ENCODE measurements around the gene PHACTR3. TPM values are rescaled to one million over a fixed set of nuclear protein-coding genes. Genes with fewer than 3 reads are reported as not detected.

Gene PHACTR3
- polyA plus RNA-seq, 1 donor (not counting 4 experiments of a cell fraction or from before 2014, with no cell fraction given): 2.6 TPM

DNA sequence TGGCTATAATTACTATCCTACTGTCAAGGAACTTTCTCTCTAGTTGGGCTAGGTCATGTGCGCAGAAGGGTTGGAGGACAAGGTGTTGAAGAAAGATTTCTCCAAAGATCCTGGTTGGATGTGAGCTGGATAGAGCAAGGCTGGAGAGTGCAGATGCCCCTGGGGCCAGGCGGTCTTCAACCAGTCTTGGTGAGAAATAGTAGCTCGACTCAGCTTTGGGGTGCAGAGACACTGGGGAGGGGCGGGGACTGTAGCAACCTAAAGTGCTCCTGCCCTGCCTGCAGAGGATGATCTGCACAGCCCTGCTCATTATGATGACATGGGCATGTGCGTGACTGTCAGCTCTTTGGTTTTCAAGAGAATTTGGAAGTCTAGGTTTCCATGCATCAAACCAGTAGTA, 35.9 kb downstream of the PHACTR3 start:
- Histone ChIP-seq H3K4me2 (ENCODE audit: control insufficient read depth, extremely low read depth, insufficient read depth, low read depth, low read length) (no peak overlapping the region), H3K79me2 (ENCODE audit: control insufficient read depth, insufficient read depth, low read length) (no peaks in the 10 kb centered on the region), H3K4me1 (ENCODE audit: control insufficient read depth, extremely low read depth, insufficient read depth, low read length) (no peaks in the 10 kb centered on the region), H3K9me1 (ENCODE audit: control insufficient read depth, extremely low read depth, insufficient read depth, low read length) (no peaks in the 10 kb centered on the region), H2AFZ (ENCODE audit: control insufficient read depth, low read length) (no peak overlapping the region), H3K9me3 (ENCODE audit: control insufficient read depth, low read depth, low read length) (peaks cover under 1% of the 10 kb centered on the region), H3K27ac (ENCODE audit: control insufficient read depth, insufficient read depth, low read length) (no peak overlapping the region), H3K4me3 (ENCODE audit: control insufficient read depth in 2 of 3, extremely low read depth in 1 of 3, insufficient read depth in 2 of 3, low read depth in 1 of 3, low read length in 3 of 3) (no peak overlapping the region), H3K36me3 (ENCODE audit: control insufficient read depth in 2 of 2, extremely low read depth in 1 of 2, insufficient read depth in 2 of 2, low read length in 2 of 2) (no peaks in the 10 kb centered on the region), H3K27me3 (ENCODE audit: control insufficient read depth, extremely low read depth, insufficient read depth, low read length) (no peaks in the 10 kb centered on the region), H4K20me1 (ENCODE audit: control insufficient read depth, extremely low read depth, insufficient read depth, low read length) (no peaks in the 10 kb centered on the region), H3K9ac (ENCODE audit: control insufficient read depth, extremely low read depth, insufficient read depth, low read length) (no peak overlapping the region)
- no peak for TF ChIP-seq EZH2 (IDR thresholded peaks at IDR 0.05; ENCODE audit: low read length)
- no peak for TF ChIP-seq CTCF (optimal IDR thresholded peaks at IDR 0.05 in 1 of 3, IDR thresholded peaks at IDR 0.05 in 1 of 3, conservative IDR thresholded peaks at IDR 0.05 in 1 of 3; ENCODE audit: extremely low read depth in 1 of 3, insufficient read depth in 2 of 3, low read length in 3 of 3)
- FAIRE-seq (no peak), DNase-seq (ENCODE audit: low read depth, low spot score) (no peak)
- dilution Hi-C loops (cut with MboI; ENCODE audit: extremely low pct_ligation_motif_present, low sequenced_read_pairs): no loop called here

DNA sequence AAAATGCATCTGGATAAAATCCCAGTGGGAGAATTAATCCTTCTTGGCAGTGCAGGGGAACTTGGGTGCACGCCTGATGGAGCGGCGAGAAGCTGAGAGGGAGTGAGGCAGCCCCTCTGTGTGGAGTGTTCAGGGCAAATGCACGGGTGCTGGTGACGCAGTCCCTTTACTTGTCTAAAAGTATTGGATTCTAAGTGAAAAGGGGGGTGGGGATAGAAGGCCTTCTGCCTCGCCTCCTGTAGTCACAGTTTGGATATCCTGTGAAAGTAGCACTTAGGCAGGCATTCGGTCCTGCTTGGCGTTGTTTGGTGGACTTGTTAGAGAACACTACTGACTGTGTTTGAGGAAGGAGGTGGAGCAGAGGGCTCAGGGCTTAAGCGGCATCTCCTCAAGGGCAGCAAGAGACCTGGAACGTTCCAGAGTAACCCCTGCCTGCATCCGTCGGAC, 39.3 kb downstream of the PHACTR3 start:
- no peak overlapping the region for H3K9ac ChIP-seq (ENCODE audit: control insufficient read depth, extremely low read depth, insufficient read depth, low read length)
- no peak overlapping the region for H3K4me2 ChIP-seq (ENCODE audit: control insufficient read depth, extremely low read depth, insufficient read depth, low read depth, low read length)
- H3K9me1 ChIP-seq (ENCODE audit: control insufficient read depth, extremely low read depth, insufficient read depth, low read length): no peaks in the 10 kb centered on the region
- DNase-seq (ENCODE audit: low read depth, low spot score) (no peak), FAIRE-seq (no peak)
- peaks cover 1% of the 10 kb centered on the region for H3K9me3 ChIP-seq (ENCODE audit: control insufficient read depth, low read depth, low read length)
- dilution Hi-C loops (cut with MboI; ENCODE audit: extremely low pct_ligation_motif_present, low sequenced_read_pairs): no loop called here
- TF ChIP-seq CTCF (optimal IDR thresholded peaks at IDR 0.05 in 1 of 3, IDR thresholded peaks at IDR 0.05 in 1 of 3, conservative IDR thresholded peaks at IDR 0.05 in 1 of 3; ENCODE audit: extremely low read depth in 1 of 3, insufficient read depth in 2 of 3, low read length in 3 of 3) (no peak), EZH2 (IDR thresholded peaks at IDR 0.05; ENCODE audit: low read length) (no peak)
- no peaks in the 10 kb centered on the region for H4K20me1 ChIP-seq (ENCODE audit: control insufficient read depth, extremely low read depth, insufficient read depth, low read length)
- no peaks in the 10 kb centered on the region for H3K79me2 ChIP-seq (ENCODE audit: control insufficient read depth, insufficient read depth, low read length)
- no peaks in the 10 kb centered on the region for H3K27me3 ChIP-seq (ENCODE audit: control insufficient read depth, extremely low read depth, insufficient read depth, low read length)
- no peaks in the 10 kb centered on the region for H3K36me3 ChIP-seq (ENCODE audit: control insufficient read depth in 2 of 2, extremely low read depth in 1 of 2, insufficient read depth in 2 of 2, low read length in 2 of 2)
- H3K4me3 ChIP-seq (ENCODE audit: control insufficient read depth in 2 of 3, extremely low read depth in 1 of 3, insufficient read depth in 2 of 3, low read depth in 1 of 3, low read length in 3 of 3): no peak overlapping the region
- H3K27ac ChIP-seq (ENCODE audit: control insufficient read depth, insufficient read depth, low read length): no peak overlapping the region
- H2AFZ ChIP-seq (ENCODE audit: control insufficient read depth, low read length): no peak overlapping the region
- H3K4me1 ChIP-seq (ENCODE audit: control insufficient read depth, extremely low read depth, insufficient read depth, low read length): no peaks in the 10 kb centered on the region
